Duodenal mucosa (tissue), 2 donors: ENCODE measurements around the gene MAL.

Experiments
- H3K27ac ChIP-seq: one replicate; pipeline ENCODE4 v1.7.0; 2013; ENCODE audit warnings: low read depth, low read length
- H3K27me3 ChIP-seq, 2 donors: one replicate each; pipeline ENCODE4 v1.7.0; 2013; ENCODE audit warnings: low read length in 2 of 2, control low read depth in 1 of 2; ENCODE audit not compliant: insufficient read depth in 2 of 2, control insufficient read depth in 1 of 2
- H3K36me3 ChIP-seq, 2 donors: one replicate each; pipeline ENCODE4 v1.7.0; 2013; ENCODE audit warnings: low read length in 2 of 2, control low read depth in 1 of 2; ENCODE audit not compliant: insufficient read depth in 2 of 2, control insufficient read depth in 1 of 2
- H3K4me1 ChIP-seq, 2 donors: one replicate each; pipeline ENCODE4 v1.7.0; 2013; ENCODE audit warnings: low read length in 2 of 2, control low read depth in 1 of 2; ENCODE audit not compliant: insufficient read depth in 2 of 2, control insufficient read depth in 1 of 2
- H3K4me3 ChIP-seq, 2 donors: one replicate each; pipeline ENCODE4 v1.7.0; 2013; ENCODE audit warnings: low read length in 2 of 2, low read depth in 1 of 2
- H3K9ac ChIP-seq, 2 donors: one replicate each; pipeline ENCODE4 v1.7.0; 2013; ENCODE audit warnings: low read length in 2 of 2, low read depth in 1 of 2
- H3K9me3 ChIP-seq, 2 donors: one replicate each; pipeline ENCODE4 v1.7.0; 2013; ENCODE audit warnings: low read length in 2 of 2, control low read depth in 1 of 2; ENCODE audit not compliant: control insufficient read depth in 1 of 2

The MAL gene

DNA sequence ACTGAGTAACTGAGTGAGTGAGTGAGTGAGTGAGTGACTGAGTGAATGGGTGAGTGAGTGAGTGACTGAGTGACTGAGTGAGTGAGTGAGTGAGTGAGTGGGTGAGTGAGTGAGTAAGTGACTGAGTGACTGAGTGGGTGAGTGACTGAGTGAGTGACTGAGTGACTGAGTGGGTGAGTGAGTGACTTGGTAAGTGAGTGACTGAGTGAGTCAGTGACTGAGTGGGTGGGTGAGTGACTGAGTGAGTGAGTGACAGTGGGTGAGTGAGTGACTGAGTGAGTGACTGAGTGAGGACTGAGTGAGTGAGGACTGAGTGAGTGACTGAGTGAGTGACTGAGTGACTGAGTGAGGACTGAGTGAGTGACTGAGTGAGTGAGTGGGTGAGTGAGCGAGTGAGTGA lies 13.9 kb downstream of the MAL start:
- H3K36me3 ChIP-seq, result no peaks in the 10 kb centered on the region
- no peak overlapping the region for H3K4me3 ChIP-seq
- H3K27me3 ChIP-seq, result peaks cover 4 to 5% of the 10 kb centered on the region in 2 donors
- H3K4me1 ChIP-seq, result no peaks in the 10 kb centered on the region
- H3K27ac ChIP-seq, result no peak overlapping the region
- H3K9ac ChIP-seq, result no peak overlapping the region
- H3K9me3 ChIP-seq, result no peaks in the 10 kb centered on the region

GRCh38 chr2:95039978-95040377 lies 14.5 kb downstream of the MAL start:
- Histone ChIP-seq H3K27ac (no peak overlapping the region), H3K9ac (no peak overlapping the region), H3K4me3 (no peak overlapping the region), H3K27me3 (peaks cover 5 to 7% of the 10 kb centered on the region in 2 donors), H3K4me1 (no peaks in the 10 kb centered on the region), H3K36me3 (no peaks in the 10 kb centered on the region), H3K9me3 (no peaks in the 10 kb centered on the region)

DNA sequence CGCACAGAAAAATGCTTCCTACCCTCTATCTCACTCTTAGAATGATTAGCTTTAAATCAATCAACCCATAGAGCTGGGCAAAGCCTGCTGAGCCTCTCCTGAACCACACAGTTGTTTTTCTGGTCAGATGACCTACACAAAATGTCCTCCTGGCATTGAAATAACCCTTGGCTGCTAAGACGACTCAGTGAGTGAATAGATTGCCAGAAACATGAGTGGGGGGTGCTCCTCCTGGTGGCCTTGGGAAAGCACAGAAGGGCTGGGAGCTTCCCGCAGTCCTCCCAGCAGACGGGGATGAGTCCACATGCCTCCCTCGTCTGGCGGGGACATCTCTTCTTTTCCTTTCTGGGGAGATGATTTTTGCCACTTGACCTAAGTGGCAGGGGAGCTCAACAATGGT lies 14.9 kb downstream of the MAL start:
- Histone ChIP-seq H3K9ac (no peak overlapping the region), H3K4me1 (no peaks in the 10 kb centered on the region), H3K4me3 (no peak overlapping the region), H3K36me3 (no peaks in the 10 kb centered on the region), H3K27me3 (peaks cover 5 to 7% of the 10 kb centered on the region in 2 donors), H3K9me3 (no peaks in the 10 kb centered on the region), H3K27ac (no peak overlapping the region)

DNA sequence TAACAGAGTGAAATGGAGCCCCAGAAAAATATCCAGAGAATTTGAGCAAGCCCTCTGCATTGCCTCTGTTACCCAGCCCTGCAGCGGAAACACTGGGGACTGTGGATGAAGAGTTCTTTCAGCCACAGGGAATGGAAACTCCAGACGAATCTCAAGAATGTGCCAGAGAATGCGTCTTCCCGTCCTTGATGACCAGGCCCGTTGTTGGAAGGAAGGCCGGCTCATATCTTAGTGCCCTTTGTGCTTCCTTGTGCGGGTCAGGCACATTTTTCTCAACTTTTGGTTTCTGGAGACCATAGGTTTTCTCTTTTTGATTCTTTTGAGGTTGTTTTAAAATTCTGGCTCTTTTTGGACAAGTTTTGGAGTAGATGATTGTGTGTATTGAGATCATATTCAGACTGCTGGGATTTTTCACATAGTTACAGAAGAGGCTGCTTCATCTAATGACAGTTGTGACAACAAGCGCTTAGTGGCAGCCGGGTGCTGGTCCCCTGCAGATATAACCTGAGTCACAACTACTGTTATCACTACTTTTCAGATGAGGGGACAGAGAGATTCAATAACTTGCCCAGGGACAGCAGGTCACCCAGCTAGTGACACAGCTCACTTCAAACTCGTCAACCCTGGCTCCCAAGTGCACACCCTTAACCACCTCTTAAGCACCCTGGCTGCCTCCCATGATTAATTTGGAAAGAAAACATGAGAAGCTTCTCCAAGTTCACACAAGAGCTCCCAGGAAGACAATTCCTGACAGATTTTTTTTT lies 15.7 kb downstream of the MAL start:
- no peaks in the 10 kb centered on the region for H3K4me1 ChIP-seq
- no peak overlapping the region for H3K4me3 ChIP-seq
- H3K9ac ChIP-seq, result no peak overlapping the region
- no peaks in the 10 kb centered on the region for H3K9me3 ChIP-seq
- peaks cover 5 to 7% of the 10 kb centered on the region in 2 donors for H3K27me3 ChIP-seq
- no peaks in the 10 kb centered on the region for H3K36me3 ChIP-seq
- H3K27ac ChIP-seq, result no peak overlapping the region

- Histone ChIP-seq H3K9ac (no peak overlapping the region), H3K27me3 (peaks cover 5 to 7% of the 10 kb centered on the region in 2 donors), H3K27ac (no peak overlapping the region), H3K9me3 (no peaks in the 10 kb centered on the region), H3K36me3 (no peaks in the 10 kb centered on the region), H3K4me3 (no peak overlapping the region), H3K4me1 (no peaks in the 10 kb centered on the region)
These were observed 16.4 kb downstream of the MAL start for GRCh38 chr2:95041824-95042442.

DNA sequence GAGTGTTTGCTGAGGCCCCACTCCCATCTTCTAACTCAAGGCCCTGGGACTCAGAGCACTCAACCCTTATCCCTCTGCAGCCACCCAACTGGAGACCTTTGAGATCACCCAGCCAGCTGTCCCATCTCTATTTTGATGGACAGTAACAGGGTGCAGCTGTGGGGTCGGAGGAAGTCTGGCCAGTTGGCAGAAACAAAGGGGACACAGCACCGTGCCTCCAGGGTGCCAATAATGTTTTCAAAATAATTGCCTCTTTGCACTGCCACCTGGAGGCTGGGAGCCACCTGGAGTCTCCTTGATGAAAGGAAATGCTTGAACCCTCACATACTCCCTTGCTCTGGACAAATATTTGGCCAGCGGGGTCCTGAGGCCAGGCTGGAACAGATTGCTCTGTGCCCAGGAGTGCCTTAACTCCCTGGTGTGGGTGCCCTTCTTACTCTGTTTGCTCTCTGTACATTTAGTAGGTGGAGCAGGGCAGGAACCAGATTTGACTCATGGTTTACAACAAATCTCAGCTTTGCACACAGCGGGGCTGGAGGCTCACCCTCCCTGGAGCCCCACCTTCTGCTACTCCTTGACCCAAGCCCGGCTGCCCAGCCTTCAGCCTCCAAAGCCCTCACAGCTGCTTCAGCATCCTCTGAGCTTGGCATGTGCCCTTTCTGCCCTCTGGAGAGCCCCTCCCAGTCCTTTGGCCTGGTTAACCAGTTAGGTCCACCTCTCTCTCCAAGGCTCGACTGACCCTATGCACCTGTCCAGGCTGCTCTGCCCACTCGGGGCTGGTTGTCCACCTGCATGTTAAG lies 17.2 kb downstream of the MAL start:
- Histone ChIP-seq H3K4me1 (no peaks in the 10 kb centered on the region), H3K4me3 (no peak overlapping the region), H3K36me3 (no peaks in the 10 kb centered on the region), H3K27me3 (peaks cover 5 to 7% of the 10 kb centered on the region in 2 donors), H3K9ac (no peak overlapping the region), H3K9me3 (no peaks in the 10 kb centered on the region), H3K27ac (no peak overlapping the region)

GRCh38 chr2:95043300-95044093 lies 18.0 kb downstream of the MAL start:
- Histone ChIP-seq H3K4me3 (no peak overlapping the region), H3K9me3 (no peaks in the 10 kb centered on the region), H3K27ac (no peak overlapping the region), H3K36me3 (no peaks in the 10 kb centered on the region), H3K4me1 (no peaks in the 10 kb centered on the region), H3K9ac (no peak overlapping the region), H3K27me3 (peaks cover 5 to 7% of the 10 kb centered on the region in 2 donors)

DNA sequence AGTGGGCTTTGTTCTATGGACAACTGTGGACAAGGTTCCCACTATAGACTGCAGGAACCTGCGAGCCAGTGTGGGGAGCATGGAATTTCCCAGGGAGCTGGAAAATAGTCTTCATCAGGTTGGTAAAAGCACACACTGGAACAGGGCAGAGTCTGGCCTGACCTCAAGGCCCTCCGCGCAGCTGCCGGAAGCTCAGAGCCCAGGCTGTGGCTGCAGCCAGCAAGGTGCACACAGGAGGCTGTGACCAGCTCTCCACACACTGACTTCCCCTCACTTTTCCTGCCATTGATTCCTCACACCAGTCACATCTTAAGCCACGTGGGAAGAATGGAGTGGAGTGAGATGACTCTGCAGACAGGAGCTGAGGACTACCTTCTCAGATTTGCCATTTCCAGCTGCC lies 19.1 kb downstream of the MAL start:
- Histone ChIP-seq H3K4me3 (no peak overlapping the region), H3K9ac (no peak overlapping the region), H3K27me3 (peaks cover 5 to 7% of the 10 kb centered on the region in 2 donors), H3K4me1 (no peaks in the 10 kb centered on the region), H3K36me3 (no peaks in the 10 kb centered on the region), H3K9me3 (no peaks in the 10 kb centered on the region), H3K27ac (no peak overlapping the region)

- H3K27me3 ChIP-seq, result peaks cover 5 to 7% of the 10 kb centered on the region in 2 donors
- H3K27ac ChIP-seq, result no peak overlapping the region
- H3K4me1 ChIP-seq, result no peaks in the 10 kb centered on the region
- no peak overlapping the region for H3K9ac ChIP-seq
- no peak overlapping the region for H3K4me3 ChIP-seq
- H3K36me3 ChIP-seq, result no peaks in the 10 kb centered on the region
- no peaks in the 10 kb centered on the region for H3K9me3 ChIP-seq
These were observed 21.0 kb downstream of the MAL start for GRCh38 chr2:95046371-95047112.
